Peyer's patch (tissue), 4 donors: ENCODE measurements around the gene FOXO1.

Experiments used
- CTCF ChIP-seq, 6 experiments: fragments of 450-650 bp in 4 of 6; fragments of 200-600 bp in 2 of 6; sonication (generic) in 1 of 6; IDR thresholded peaks; one replicate each; pipeline ENCODE4 v1.5.1; 2017 to 2019; ENCODE audit warnings: antibody characterized with exemption in 6 of 6, mild to moderate bottlenecking in 3 of 6, moderate library complexity in 1 of 6
- POLR2A ChIP-seq, 2 donors: fragments of 450-650 bp; IDR thresholded peaks; one replicate each; pipeline ENCODE4 v1.5.1; 2017; ENCODE audit warnings: antibody characterized with exemption in 2 of 2, mild to moderate bottlenecking in 2 of 2, moderate library complexity in 2 of 2

GRCh38 chr13:40592035-40592434 is 74.4 kb downstream of the FOXO1 start:
- TF ChIP-seq CTCF (IDR thresholded peaks at IDR 0.05) (no peak), POLR2A (IDR thresholded peaks at IDR 0.05) (no peak)
